ENCODE measurements around the gene SLC25A14.

GRCh38 chrX:130351567-130351966, 11.8 kb downstream of the SLC25A14 start:
- no peak for TF ChIP-seq CTCF (IDR thresholded peaks at IDR 0.05)
- TF ChIP-seq POLR2A (IDR thresholded peaks at IDR 0.05), result no peak
- TF ChIP-seq POLR2AphosphoS5 (IDR thresholded peaks at IDR 0.05), result no peak

All from prostate gland (tissue), 2 donors.